Suppressor macrophage (primary cell): ENCODE results near the gene IL9R.
A peak's percentile ranks its signal among the peaks of the same experiment; 100 is the strongest.
"Not testable (repeated sequence)": the region's sequence is repeated elsewhere in the genome, so short reads cannot be mapped to it uniquely, and the experiment has no call there.

Experiments
- DNase-seq, 4 experiments: peaks; one replicate each; pipeline ENCODE4 v3.0.0-alpha.2; 2020 to 2022
- total RNA-seq, 17 experiments: gene quantifications; one replicate each; lab custom pipeline; 2026; ENCODE audit warnings: mixed read lengths in 6 of 17, inconsistent platforms in 3 of 17; lab: John Stamatoyannopoulos, UW

IL9R gene, protein sequence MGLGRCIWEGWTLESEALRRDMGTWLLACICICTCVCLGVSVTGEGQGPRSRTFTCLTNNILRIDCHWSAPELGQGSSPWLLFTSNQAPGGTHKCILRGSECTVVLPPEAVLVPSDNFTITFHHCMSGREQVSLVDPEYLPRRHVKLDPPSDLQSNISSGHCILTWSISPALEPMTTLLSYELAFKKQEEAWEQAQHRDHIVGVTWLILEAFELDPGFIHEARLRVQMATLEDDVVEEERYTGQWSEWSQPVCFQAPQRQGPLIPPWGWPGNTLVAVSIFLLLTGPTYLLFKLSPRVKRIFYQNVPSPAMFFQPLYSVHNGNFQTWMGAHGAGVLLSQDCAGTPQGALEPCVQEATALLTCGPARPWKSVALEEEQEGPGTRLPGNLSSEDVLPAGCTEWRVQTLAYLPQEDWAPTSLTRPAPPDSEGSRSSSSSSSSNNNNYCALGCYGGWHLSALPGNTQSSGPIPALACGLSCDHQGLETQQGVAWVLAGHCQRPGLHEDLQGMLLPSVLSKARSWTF
- total RNA-seq: 0 to 1.2 (median 0.03) reads per million in 17 experiments

DNA sequence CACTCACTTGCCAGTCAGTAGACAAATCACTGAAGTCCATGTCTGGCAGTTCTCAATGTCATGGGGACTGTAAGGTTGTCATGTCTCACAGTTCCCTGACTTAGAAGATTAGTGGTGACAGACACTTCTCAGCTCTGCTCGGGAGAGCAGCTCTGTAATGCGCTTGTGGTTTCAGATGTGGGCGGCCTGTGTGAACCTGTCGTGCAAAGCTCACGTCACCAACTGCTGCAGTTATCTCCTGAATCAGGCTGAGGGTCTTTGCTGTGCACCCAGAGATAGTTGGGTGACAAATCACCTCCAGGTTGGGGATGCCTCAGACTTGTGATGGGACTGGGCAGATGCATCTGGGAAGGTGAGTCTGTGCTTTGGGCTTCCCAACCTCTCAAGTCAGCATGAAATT is at the start of gene IL9R:
Gene IL9R (plus strand): TSS at position 261 of the 400 bp plus-strand sequence. CDS start 64 bp downstream, at position 325.
- peak in 2 of 4 experiments; percentile 7 for DNase-seq

DNA sequence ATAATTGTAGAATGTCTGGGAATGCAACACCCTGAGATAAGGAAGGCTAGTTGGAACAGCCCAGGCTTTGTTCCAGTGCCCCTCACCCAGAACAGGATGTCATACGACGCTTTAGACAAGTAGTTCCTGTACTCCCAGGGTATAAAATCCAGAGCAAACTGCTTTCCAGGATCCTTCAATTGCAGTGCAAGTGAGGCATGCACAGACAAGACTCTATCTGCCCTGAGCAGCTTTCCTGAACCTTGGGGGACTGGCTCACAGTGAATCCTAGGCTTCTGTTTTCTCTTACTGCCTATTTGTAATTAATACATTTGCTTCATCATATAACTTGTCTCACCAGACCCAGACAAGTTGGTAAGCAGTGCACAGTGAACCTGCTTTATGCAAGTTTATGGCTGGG is 48.4 kb upstream of the IL9R start:
- DNase-seq: no peak

DNA sequence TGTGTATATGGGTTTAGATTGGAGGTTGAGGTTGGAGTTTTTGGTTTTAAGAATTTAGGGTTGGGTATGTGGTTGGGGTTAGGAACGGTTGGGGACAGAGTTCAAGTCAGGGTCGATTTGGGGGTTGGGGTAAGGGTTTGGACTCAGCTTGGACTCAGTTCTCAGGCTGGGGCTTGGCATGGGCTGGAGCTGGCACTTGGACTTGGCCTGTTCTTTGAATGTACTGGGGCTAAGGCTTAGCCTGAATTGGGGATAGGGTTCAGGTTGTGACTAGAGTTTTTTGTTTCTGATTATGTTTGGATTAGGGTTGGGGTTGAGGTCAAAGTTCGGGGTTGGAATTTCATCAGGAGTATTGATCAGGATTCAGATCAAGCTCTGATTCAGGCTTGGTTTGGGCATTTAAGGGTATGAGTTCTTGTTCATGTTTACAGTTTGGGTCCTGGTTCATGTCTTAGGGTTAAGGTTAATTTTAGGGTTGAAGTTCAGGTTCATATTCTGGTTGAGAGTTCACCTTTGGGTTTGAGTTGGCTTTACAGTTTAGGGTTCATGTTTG is 46.2 kb upstream of the IL9R start:
- no peak for DNase-seq

DNA sequence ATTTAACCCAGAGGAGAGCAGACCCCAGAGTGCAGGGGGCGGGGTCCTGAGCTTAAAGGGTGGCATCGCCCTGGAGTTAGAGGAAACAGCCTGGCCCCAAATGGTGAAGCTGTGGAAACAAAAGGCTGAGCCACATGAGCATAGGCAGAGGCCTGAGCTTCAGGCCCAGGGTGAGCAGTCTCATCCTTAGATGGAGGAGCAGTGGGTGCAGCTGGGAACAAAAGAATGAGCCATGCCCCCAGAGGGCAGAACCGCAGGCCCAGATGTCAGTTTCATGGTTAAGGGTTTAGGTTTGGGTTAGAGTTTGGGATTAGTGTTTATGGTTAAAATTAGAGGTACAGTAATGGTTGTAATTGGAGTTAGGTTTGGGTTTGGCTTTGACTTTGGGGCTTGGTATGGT is 44.4 kb upstream of the IL9R start:
- DNase-seq: no peak

DNA sequence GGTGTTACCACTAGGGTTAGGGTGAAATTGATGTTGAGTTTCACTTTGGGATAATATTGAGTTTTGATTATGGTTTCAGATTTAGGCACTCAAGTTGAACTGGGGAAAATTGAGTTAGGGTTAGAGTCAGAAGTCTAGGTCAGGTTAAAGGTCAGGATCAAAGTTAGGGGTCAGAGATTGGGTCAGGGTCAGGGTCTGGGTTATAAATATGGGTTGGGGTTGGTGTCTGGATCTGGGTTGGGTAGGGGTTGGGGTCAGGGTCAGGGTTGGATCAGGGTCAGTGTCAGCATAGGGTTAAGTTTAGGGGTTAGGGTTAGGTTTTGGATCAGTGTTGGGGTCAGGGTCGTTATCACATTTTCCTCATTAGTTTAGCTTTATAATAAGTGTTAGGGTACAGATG is 42.7 kb upstream of the IL9R start:
- no peak for DNase-seq

DNA sequence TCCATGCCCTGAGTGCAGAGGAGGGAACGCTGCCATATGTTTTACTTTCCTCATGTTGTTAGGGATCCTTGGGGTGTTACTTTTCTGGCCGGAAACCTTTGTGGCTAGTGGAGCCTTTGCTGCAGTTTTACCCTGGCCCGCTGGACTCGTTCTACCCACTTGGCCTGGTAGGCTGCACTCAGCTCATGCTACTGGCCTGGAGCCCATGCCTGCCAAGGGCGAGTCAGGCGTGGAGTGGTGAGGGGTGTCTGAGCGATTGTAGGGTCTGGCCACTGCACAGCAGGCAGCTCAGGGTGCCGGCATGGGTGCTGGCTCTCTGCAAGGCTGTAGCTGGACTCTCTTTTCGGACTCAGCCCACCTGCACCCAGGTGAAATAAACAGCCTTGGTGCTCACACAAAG is 41.4 kb upstream of the IL9R start:
- DNase-seq: no peak

DNA sequence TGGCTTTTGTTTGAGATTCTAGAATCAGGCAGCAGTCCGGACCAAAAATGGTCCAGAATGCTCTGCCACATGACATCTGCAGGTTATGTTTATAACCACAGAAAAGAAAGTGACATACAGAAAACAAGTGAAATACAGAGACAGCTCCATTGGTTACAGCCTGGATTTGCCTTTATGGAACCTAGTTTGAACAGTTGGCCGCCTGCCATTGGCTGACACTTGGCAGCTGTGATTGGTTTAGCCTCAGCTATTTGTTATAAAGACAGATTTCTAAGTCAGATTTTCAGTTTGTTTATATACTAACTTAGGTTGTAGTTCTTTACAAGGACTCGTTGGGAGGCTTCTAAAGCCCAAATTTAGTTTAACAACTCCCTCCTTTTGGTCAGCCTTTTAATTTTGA is 40.8 kb upstream of the IL9R start:
- DNase-seq: no peak

DNA sequence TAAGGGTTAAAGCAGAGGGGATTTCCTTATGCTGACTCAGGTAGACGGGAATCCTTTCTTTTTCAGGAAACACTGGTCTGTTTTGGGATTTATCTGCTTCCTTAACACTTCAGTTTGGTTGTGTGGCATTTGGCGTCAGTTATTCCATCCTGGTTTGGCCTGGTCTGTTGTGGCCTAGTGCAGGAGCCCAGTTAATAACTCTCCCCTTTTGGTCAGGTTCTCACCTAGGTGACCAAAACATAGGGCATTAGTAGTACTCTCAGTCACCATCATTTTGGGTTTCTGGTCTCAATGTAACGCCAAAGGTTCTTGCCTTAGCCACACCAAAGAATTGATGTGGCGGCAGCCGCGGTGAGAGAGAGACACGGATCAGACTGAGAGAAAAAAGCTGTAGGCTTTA is 39.7 kb upstream of the IL9R start:
- no peak for DNase-seq

DNA sequence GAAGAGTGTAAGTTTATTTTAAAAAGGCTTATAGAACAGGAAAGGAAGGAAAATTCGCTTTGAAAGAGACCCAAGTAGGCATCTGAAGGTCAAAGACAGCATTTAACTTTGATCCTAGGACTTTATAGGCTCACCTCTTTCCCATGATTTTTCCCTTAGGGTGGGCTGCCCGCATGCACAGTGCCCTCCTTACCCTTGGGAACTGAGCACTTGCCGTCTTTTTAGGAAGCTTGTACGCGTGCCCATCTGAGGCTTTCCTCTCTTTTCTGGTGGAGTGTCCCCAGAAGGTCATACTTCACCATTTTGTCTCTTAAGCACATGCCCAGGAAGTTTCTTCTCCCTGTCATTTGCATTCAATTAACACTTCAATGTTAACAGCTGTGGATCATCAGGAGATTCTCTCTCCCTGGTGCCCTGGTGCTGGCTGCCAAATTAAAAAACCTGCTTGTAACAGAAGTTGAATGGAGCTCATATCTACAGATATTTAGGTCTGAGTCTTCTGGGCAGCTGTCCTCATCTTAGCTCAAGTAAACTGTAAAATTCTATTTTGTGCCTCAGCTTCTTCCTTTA is 38.4 kb upstream of the IL9R start:
- DNase-seq: no peak

DNA sequence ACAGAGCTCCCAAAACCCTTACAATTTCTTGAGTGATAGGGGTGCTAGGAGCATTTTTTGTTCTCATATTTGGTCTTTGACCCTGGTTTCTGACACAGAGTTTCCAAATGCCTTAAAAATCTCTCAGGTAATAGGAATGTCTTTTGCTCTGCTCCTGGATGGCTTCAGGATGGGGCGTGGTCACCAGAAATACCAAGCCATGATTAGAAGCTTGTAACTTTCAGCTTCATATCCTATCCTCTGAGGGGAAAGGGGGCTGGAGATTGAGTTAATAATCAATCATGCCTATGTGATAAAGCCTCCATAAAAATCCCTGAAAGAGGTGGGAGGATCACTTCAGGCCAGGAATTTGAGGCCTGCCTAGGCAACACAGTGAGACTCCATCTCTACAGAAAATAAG is 34.6 kb upstream of the IL9R start:
- DNase-seq: no peak

DNA sequence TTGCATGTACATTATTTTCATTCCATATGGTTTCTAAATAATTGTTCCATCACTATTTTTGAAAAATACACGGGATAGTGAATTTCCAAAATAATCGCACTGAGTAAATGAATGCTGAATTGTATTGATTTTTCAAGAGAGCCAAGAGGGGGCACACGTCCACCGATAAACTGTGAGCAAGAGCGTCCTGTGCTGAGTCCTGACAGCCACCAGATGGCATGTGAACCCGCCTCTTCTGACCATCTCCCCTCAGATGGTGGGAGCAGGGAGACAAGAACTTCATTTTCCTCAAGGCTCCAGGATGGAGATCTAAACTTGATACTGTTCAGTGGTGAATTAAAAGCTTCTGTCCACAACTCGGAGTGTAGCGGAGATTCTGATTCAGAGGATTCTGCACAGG is 30.6 kb upstream of the IL9R start:
- DNase-seq: peak in 3 of 4 experiments; percentile 4 to 34 (median 14)

DNA sequence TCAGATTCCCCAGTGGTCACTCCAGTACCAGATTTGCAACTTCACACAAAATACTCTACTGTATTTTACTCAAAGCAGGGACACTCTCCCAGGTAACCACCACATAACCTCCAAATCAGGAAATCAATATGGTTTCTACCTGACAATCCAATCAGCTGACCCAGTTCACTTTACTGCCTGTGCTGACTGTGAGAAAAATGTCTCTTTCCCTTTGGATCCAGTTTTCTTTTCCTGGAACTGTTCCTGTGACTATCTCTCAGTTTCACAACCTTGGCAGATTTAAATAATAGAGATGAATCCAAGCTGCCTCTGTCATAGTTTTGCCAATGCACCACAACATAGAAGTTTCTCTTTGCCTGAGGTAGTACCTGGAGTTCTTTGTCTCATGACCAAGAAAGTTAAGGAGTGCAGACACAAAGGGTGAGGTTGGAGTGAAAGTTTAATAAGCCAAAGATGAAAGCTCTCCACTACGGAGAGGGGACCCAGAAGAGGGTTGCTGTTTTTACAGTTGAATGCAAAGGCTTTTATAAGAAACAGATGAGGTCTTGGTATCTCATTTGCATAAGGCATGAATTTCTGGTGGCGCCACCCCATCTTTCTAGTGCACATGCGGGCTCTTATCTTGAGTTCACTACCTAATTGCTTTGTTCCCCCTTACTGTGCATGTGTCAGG is 29.7 kb upstream of the IL9R start:
- DNase-seq: no peak

DNA sequence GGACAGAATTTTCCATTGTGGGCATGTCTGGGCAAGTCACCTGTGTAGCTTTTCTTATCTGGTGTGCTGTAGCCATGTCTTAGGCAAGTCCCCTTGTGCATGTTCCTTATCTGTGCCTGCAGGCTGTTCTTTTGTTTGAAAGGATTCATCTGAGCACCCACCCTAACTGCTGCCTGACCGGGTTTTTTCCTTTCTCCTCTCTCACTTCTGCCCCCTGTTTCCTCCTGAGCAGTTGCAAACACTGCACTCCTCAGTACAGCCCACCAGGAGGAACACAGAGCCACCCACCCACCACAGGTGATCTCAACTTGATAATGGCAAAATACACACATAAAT is 29.2 kb upstream of the IL9R start:
- DNase-seq: no peak

DNA sequence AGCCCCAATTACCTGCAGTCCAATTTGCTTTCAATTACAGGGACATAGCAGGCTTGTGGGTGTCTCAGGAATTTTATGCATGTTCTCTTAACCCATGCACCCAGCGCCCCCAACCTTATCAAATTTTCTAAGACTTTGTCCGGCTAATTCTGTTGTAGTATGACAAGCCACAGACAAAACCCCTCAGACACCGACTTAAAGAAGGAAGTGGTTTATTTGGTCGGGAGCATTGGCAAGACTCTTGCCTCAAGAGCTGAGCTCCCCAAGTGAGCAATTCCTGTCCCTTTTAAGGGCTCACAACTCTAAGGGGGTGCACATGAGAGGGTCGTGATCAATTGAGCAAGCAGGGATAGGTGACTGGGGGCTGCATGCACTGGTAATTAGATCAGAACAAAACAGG is 28.7 kb upstream of the IL9R start:
- DNase-seq: no peak

DNA sequence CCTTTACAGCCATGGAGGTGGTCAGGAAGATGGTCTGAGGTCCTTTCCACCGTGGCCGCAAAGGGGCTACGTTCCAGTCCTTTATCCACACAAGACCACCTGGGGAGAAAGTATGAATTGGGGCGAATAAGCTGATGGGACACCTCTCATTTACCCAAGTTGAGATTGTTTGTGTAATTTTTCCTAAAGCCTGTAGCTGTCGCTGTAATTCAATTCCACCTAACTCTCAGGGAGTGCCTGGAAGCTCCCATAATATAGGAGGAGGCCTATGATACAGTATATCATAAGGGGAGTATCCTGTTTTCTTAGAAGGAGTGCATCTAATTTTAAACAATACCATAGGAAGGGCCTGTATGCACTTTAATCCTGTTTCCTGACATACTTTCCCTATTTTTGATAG is 25.8 kb upstream of the IL9R start:
- not testable (repeated sequence) for DNase-seq

DNA sequence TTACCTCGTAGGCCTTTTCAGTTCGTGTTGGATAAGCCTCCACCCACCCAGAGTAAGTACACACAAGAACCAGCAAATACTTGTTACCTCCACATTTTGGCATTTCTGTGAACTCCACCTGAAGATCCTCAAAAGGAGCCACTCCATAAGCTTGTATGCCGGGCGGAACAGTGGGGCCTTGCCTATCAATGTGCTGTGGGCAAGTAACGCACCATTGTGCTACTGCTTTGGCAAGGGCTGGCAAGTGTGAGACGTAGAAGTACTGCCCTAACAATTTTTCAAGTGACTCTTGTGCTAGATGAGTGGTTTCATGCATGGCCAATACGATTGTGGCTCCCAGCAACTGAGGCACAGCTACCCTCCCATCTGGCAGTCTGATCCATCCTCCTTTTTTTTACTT is 25.3 kb upstream of the IL9R start:
- DNase-seq: not testable (repeated sequence)

DNA sequence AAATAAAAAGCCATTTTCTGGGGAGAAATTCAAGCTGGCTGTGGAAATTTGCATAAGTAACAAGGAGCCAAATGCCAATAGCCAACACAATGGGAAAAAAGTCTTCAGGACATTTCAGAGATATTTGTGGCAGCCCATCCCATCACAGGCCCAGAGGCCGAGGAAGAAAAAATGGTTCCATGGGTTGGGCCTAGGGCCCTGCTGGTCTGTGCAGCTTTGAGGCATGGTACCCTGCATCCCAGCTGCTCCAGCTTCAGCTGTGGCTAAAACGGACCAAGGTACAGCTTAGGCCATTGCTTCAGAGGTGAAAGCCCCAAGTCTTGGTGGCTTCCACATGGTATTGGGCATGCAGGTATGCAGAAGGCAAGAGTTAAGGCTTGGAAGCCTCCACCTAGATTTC is 14.2 kb upstream of the IL9R start:
- no peak for DNase-seq

DNA sequence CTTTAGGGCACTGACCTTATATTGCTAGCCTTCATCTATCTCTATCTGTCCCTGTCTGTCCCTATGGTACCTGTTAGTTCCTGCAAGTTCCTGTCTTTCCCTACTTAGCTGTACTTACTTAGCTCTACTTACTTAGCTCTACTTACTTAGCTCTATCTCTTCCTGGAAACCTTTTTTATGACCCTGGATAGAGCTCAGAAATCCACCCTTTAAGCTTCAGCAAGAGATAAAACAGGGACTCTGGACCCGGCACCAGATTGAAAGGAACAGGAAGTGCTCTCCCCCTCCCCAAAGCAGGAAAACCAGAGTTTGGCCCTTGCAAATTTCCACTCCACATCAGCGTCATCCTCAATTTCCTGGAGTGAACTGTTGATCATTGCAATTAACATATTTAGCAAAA is 12.3 kb upstream of the IL9R start:
- no peak for DNase-seq

DNA sequence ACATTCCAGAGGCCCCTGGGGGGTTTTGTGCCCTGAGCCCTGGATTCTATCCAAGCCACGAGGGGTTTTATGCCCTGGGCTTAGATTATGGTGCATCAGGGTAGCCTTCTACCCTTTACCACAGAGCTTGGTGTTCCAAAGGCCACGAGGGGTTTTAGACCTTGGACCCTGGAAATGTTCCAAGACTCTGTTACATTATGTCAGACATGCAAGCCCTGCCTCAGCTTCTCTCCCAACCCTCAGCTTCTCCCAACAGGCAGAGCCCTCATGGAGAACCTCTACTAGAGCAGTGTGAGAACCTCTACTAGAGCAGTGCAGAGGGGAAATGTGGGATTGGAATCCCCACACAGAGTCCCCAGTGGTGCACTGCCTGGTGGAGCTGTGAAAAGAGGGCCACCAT is 10.5 kb upstream of the IL9R start:
- DNase-seq: not testable (repeated sequence)

DNA sequence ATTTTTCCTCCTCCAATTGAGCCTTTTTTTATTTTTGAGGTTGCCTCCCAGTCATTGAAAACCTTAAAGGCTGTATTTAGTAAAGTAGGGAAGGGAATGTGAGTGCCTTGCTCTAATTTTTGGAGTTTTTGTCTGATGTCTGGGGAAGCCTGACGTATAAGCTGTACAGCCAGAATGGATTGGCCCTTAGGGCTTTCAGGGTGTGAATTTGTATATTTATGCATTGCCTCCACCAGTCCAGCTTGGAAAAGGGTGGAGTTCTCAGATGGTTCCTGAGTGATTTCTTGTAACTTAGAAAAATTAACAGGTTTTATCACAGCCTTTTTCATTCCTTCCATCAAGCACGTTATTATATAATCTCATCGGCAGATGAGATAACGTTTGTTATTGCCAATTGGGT is 8.6 kb upstream of the IL9R start:
- no peak for DNase-seq

DNA sequence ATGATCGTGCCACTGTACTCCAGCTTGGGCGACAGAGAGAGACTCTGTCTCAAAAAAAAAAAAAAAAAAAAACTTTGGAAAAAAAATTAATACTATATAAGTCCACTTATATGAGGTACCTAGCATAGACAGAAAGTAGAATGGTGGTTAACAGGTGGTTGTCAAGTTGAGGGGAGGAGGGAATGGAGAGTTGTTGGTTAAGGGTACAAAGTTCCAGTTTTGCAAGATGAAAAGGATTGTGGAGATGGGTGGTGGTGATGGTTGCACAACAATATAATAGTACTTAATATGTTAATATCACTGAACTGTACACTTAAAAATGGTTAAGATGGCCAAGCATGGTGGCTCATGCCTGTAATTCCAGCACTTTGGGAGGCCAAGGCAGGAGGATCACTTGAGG is 4.1 kb upstream of the IL9R start:
- DNase-seq: no peak

DNA sequence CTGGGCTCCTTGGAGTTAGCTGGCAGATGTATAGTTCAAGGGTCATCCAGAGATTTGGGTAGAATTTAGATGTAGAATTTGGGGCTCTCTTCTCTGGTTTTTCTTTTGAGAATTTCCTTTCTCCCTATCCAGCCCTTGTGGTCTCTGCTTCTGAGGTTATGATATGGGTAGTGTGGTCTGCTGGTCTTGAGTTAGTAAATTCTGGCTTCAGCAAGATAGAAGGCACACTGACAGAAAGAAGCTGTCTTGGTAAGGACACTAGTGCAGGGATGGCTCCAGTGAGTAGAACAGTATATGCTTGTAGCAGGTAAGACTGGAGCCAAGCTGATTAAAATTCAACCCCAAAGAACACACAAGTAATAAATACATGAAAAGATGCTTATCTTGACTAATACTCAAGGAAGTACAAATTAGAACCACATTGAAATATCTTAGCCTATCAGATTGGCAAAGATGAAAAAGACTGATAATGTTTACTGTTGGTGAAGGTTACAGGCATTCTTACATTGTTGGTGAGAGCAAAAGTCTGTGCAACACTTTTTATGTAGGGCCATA is 2.1 kb upstream of the IL9R start:
- no peak for DNase-seq

DNA sequence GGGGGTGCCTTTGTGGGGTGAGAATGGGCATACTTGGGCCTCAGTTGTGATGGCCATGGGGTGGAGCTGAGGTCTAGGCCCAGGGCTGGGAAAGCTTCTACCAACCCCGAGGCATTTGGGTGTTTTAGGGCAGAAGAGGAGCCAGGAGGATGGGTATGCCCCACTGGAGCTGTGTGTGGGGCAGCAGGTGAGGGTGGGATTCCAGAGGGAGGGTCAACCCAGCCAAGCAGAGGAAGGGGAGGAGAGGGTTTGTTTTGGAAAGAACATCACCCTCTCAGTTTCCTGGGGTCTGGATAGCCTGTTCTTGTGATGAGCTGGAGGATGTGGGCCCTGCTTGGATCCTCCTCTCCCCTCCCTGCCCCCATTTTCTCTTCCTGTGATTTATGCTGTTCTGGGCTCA is 620 bp downstream of the IL9R start:
- no peak for DNase-seq
